GM12891 (cell line): ENCODE data around the gene CCR5.

ENCODE experiments used
- POLR2A ChIP-seq: IDR thresholded peaks from 2 replicates; pipeline ENCODE4 v1.6.1; 2011; ENCODE audit warnings: low read depth, low read length, control low read depth
- POLR2AphosphoS5 ChIP-seq: IDR thresholded peaks from 2 replicates; pipeline ENCODE4 v1.6.1; 2011; ENCODE audit warnings: low read depth, low read length, control low read depth
- TAF1 ChIP-seq: IDR thresholded peaks from 2 replicates; pipeline ENCODE4 v1.6.1; 2011; ENCODE audit warnings: low read depth, low read length, control low read depth

GRCh38 chr3:46397111-46397510 lies 26.4 kb downstream of the CCR5 start:
- no peak for TF ChIP-seq POLR2A
- TF ChIP-seq TAF1, result no peak
- no peak for TF ChIP-seq POLR2AphosphoS5
